HepG2 (cell line): Measurements from ENCODE around the gene ARPC1A. TPM values are rescaled to one million over a fixed set of nuclear protein-coding genes. Genes with fewer than 3 reads are reported as not detected.

Source experiments
- ATAC-seq: fragments of 200-7000 bp; cut with Tn5 transposase; 3 replicates; pipeline ENCODE4 v1.9.1; 2020; ENCODE audit warnings: mild to moderate bottlenecking, moderate library complexity
- BruUV-seq: library from RNA; stranded (reverse); fragments of 400-500 nt; replicated peaks from 2 replicates; lab custom pipeline; 2021; lab: Mats Ljungman, UMichigan
- CTCF ChIA-PET: fragments of 300-600 bp; formaldehyde crosslinking; extraction: SDS; loops from one replicate; lab custom pipeline; 2021; ENCODE audit warnings: low total read pairs, inconsistent platforms, low intra/inter-chr PET ratio; lab: Yijun Ruan, JAX
- POLR2A ChIA-PET: fragments of 350-600 bp; sonication (Branson Sonifier 250); formaldehyde crosslinking; loops from one replicate; lab custom pipeline; 2020; ENCODE audit warnings: antibody characterized with exemption, inconsistent platforms; lab: Yijun Ruan, JAX
- DNase-seq: peaks from one replicate; pipeline ENCODE4 v3.0.0-alpha.2; 2015; ENCODE audit warnings: low spot score
- FAIRE-seq: peaks from 3 replicates; lab custom pipeline; 2011; peaks lifted over from hg19 to GRCh38; lab: Jason Lieb, UNC
- H2AFZ ChIP-seq: one replicate; pipeline ENCODE4 v1.6.1; 2011; ENCODE audit warnings: low read length, inconsistent platforms
- H3K27ac ChIP-seq: fragments of 300-600 bp; 3 replicates; pipeline ENCODE4 v1.8.0; 2011; ENCODE audit warnings: mixed run types, mild to moderate bottlenecking, mixed read lengths, low read length, inconsistent platforms; ENCODE audit not compliant: insufficient read depth; ENCODE audit errors: extremely low read length
- H3K27me3 ChIP-seq, 2 experiments: fragments of 200-600 bp in 1 of 2; 2 replicates in 1 of 2; 3 replicates in 1 of 2; pipeline versions ENCODE4 v1.6.0 to v1.8.0; 2011; ENCODE audit warnings: low read length in 2 of 2, mild to moderate bottlenecking in 2 of 2, moderate library complexity in 2 of 2, inconsistent platforms in 1 of 2; ENCODE audit not compliant: insufficient read depth in 2 of 2, control insufficient read depth in 1 of 2
- H3K36me3 ChIP-seq, 2 experiments: fragments of 200-600 bp in 1 of 2; replicated peaks in 1 of 2; 2 replicates in 1 of 2; 3 replicates in 1 of 2; pipeline versions ENCODE4 v1.5.1 to v1.8.0; 2011; ENCODE audit warnings: low read length in 2 of 2, inconsistent platforms in 1 of 2; ENCODE audit not compliant: insufficient read depth in 2 of 2, control insufficient read depth in 1 of 2
- H3K4me1 ChIP-seq: 2 replicates; pipeline ENCODE4 v1.5.1; 2012; ENCODE audit warnings: low read length, inconsistent platforms; ENCODE audit not compliant: insufficient read depth
- H3K4me2 ChIP-seq: 2 replicates; pipeline ENCODE4 v1.6.0; 2011; ENCODE audit warnings: low read depth, low read length, inconsistent platforms
- H3K4me3 ChIP-seq, 3 experiments: fragments of 200-600 bp in 1 of 3; sonication (generic), shearing (Covaris generic) in 1 of 3; replicated peaks in 1 of 3; 2 replicates each; pipeline ENCODE4 v1.5.1; 2011 to 2016; ENCODE audit warnings: low read length in 3 of 3, inconsistent platforms in 2 of 3, low read depth in 2 of 3, mild to moderate bottlenecking in 2 of 3, control low read depth in 1 of 3, mixed read lengths in 1 of 3; ENCODE audit not compliant: insufficient read depth in 1 of 3
- H3K79me2 ChIP-seq: one replicate; pipeline ENCODE4 v1.6.1; 2011; ENCODE audit warnings: low read length, inconsistent platforms; ENCODE audit not compliant: insufficient read depth
- H3K9ac ChIP-seq: 2 replicates; pipeline ENCODE4 v1.6.0; 2011; ENCODE audit warnings: mild to moderate bottlenecking, low read depth, low read length, inconsistent platforms; ENCODE audit not compliant: insufficient read depth
- H3K9me3 ChIP-seq: 2 replicates; pipeline ENCODE4 v1.5.1; 2012; ENCODE audit warnings: mild to moderate bottlenecking, low read length
- H4K20me1 ChIP-seq: 2 replicates; pipeline ENCODE4 v1.6.0; 2011; ENCODE audit warnings: inconsistent platforms, mild to moderate bottlenecking, low read length, moderate library complexity; ENCODE audit not compliant: insufficient read depth
- EZH2 ChIP-seq: conservative IDR thresholded peaks from 2 replicates; pipeline ENCODE4 v1.6.1; 2012; ENCODE audit warnings: mild to moderate bottlenecking, low read depth, low read length, moderate library complexity
- FOXK1 ChIP-seq: sonication (generic); formaldehyde crosslinking; IDR thresholded peaks from 2 replicates; pipeline ENCODE4 v1.4.0; 2020; ENCODE audit warnings: low read depth, missing genetic modification reagents, borderline replicate concordance
- REPIN1 ChIP-seq: sonication (generic); formaldehyde crosslinking; IDR thresholded peaks from 2 replicates; pipeline ENCODE4 v1.8.0; 2022; ENCODE audit warnings: missing genetic modification reagents, low read depth, mild to moderate bottlenecking, borderline replicate concordance
- SAP130 ChIP-seq: IDR thresholded peaks from 2 replicates; pipeline ENCODE4 v1.6.1; 2016; ENCODE audit warnings: low read depth
- ZNF329 ChIP-seq: sonication (generic); formaldehyde crosslinking; IDR thresholded peaks from 2 replicates; pipeline ENCODE4 v1.9.0; 2021; ENCODE audit warnings: low read depth, mild to moderate bottlenecking, missing genetic modification reagents
- ZNF768 ChIP-seq: sonication (generic); formaldehyde crosslinking; IDR thresholded peaks from 2 replicates; pipeline ENCODE4 v1.4.0; 2020; ENCODE audit warnings: missing genetic modification reagents
- ZNF777 ChIP-seq: sonication (generic); formaldehyde crosslinking; IDR thresholded peaks from 2 replicates; pipeline ENCODE4 v1.4.0; 2020; ENCODE audit warnings: missing genetic modification reagents
- WGBS: methylation state at CpG from one replicate; pipeline ENCODE4 v1.1.6; 2017; ENCODE audit warnings: low lambda C conversion rate; 5-methylcytosine and 5-hydroxymethylcytosine counted together
- in situ Hi-C: cut with HindIII; loops from 2 replicates; pipeline ENCODE4 v1.10.0; 2017; ENCODE audit warnings: low pct_unique_long_range_greater_than_20kb; ENCODE audit not compliant: extremely low pct_ligation_motif_present
- intact Hi-C: fragments of 100-400 bp; cut with micrococcal nuclease; formaldehyde crosslinking; loops from one replicate; pipeline ENCODE4 v1.10.0; 2022; ENCODE audit not compliant: unreplicated experiment
- polyA plus RNA-seq, 8 experiments: library from polyadenylated mRNA; depleted of rRNA in 3 of 8; stranded (reverse) in 7 of 8; unstranded in 1 of 8; fragments of >200 nt; fragmentation: Illumina TruSeq in 4 of 8; extraction: Trizol in 4 of 8; gene quantifications; 2 replicates each; pipeline versions ENCODE4 v1.2.1 to v1.2.3, GENCODE V29; 2011 to 2016; ENCODE audit warnings: low read depth in 4 of 8, missing spikeins in 1 of 8, mixed read lengths in 1 of 8; ENCODE audit not compliant: insufficient read depth in 1 of 8
- total RNA-seq, 5 experiments: library from RNA; depleted of rRNA; stranded (reverse); fragments of >200 nt; fragmentation: Illumina TruSeq; extraction: Trizol; gene quantifications; 2 replicates each; pipeline ENCODE4 v1.2.3, GENCODE V29; 2016; ENCODE audit warnings: low read depth in 1 of 5
- TF ChIP-seq, protein P1 (sequence below), 2 experiments: fragments of 450-650 bp in 1 of 2; sonication (generic) in 1 of 2; formaldehyde crosslinking; IDR thresholded peaks; 2 replicates each; pipeline versions ENCODE4 v1.5.0 to v1.8.0; 2020 to 2022; ENCODE audit warnings: mild to moderate bottlenecking in 1 of 2, missing genetic modification reagents in 1 of 2
- TF ChIP-seq, protein P2 (sequence below): sonication (generic); formaldehyde crosslinking; IDR thresholded peaks from 2 replicates; pipeline ENCODE4 v1.4.0; 2020; ENCODE audit warnings: missing genetic modification reagents; ENCODE audit errors: not compliant biosample characterization
- TF ChIP-seq, protein P3 (sequence below): sonication (generic); formaldehyde crosslinking; conservative IDR thresholded peaks from 2 replicates; pipeline ENCODE4 v1.8.0; 2022; ENCODE audit warnings: mild to moderate bottlenecking, moderate library complexity, missing genetic modification reagents
- TF ChIP-seq, protein P4 (sequence below): sonication (generic); formaldehyde crosslinking; IDR thresholded peaks from 2 replicates; pipeline ENCODE4 v1.8.0; 2023; ENCODE audit warnings: mild to moderate bottlenecking, missing genetic modification reagents
- TF ChIP-seq, protein P5 (sequence below): sonication (generic); formaldehyde crosslinking; IDR thresholded peaks from 2 replicates; pipeline ENCODE4 v1.4.0; 2020; ENCODE audit warnings: mild to moderate bottlenecking, low read depth, missing genetic modification reagents

ARPC1A gene
- total and polyA plus RNA-seq, 2 of the 13 experiments (the other 11 are each of a cell fraction or from before 2014, with no cell fraction given): 44.3 to 88.5 TPM

DNA sequence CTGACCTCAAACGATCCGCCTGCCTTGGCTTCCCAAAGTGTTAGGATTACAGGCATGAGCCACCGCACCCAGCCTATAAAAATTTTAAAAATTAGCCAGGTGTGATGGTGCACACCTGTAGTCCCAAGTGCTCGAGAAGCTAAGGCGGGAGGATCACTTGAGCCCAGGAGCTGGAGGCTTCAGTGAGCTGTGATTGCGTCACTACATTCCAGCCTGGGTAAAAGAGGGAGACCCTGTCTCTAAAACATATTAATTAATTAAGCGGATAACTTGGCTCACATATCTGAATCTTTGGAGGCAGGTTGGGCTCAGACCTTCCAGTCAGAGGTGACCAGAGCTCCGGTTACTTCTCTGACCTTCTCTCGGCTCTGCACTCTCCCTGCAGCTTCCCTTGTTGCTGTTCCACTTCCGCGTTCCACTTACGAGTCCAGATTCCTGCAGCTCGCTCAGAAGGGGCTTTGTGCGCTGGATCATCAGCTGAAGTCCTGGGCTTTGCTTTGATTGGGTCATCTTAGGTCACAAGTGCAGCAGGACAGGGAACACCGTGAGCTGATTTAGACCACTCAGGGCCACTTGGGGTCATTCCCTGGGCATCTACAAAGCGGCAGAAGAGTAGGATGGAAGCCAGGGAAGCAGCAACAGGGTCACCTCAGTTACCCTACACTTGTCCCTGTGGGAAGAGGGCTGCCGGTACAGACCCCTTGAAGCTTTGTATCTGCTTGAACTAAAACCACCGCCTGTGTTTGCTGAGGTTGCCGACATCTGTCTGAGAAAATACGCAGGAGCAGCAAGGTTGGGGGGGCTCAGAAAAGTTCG is 46.8 kb downstream of the ARPC1A start:
- no peaks in the 10 kb centered on the region for H3K9me3 ChIP-seq
- peaks cover 8% of the 10 kb centered on the region for H3K79me2 ChIP-seq
- H3K36me3 ChIP-seq: no peaks in the 10 kb centered on the region
- no peak overlapping the region for H2AFZ ChIP-seq
- DNase-seq (peak; percentile 97), ATAC-seq (peak; percentile 79), FAIRE-seq (peak; percentile 96)
- no TSS peak for BruUV-seq
- ChIA-PET CTCF (no interaction called here), POLR2A (interaction anchor here (0.8 to 1.6 kb wide), 11 partner anchors 8 to 274 kb away, joined by 3 to 29 read pairs (median 4); partner anchors contain the start of genes ARPC1A, BUD31, CPSF4 and PDAP1)
- intact Hi-C loops: loop anchor here (5.0 kb wide), 1 partner anchor 35 kb away; the partner anchor contains the start of genes BUD31 and PDAP1
- 2% methylated on average over 17 of the region's 21 CpGs for WGBS
- H3K4me2 ChIP-seq: peak overlapping the region; percentile 96
- peak overlapping the region; percentile 75 for H3K27ac ChIP-seq
- in situ Hi-C loops: no loop called here
- peak overlapping the region; percentile 61 for H3K9ac ChIP-seq
- H4K20me1 ChIP-seq: 0 out of 2 replicates have a peak, but pooled peaks cover 2% of the 10 kb centered on the region
- H3K4me1 ChIP-seq: peaks cover 39% of the 10 kb centered on the region
- H3K27me3 ChIP-seq: no peaks in the 10 kb centered on the region
- peak overlapping the region; percentile 27 to 61 (median 29); a peak in 5 of 6 replicates for H3K4me3 ChIP-seq
- peak; percentile 99 for TF ChIP-seq SAP130 (CRISPR knock-in tag)
- TF ChIP-seq, protein P1, sequence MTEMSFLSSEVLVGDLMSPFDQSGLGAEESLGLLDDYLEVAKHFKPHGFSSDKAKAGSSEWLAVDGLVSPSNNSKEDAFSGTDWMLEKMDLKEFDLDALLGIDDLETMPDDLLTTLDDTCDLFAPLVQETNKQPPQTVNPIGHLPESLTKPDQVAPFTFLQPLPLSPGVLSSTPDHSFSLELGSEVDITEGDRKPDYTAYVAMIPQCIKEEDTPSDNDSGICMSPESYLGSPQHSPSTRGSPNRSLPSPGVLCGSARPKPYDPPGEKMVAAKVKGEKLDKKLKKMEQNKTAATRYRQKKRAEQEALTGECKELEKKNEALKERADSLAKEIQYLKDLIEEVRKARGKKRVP (CRISPR knock-in tag; IDR thresholded peaks at IDR 0.05): peak in 1 of 2 experiments; percentile 67; a peak in 2 of 4 replicates
- no peak; the same call in 1 of the 2 replicates for TF ChIP-seq REPIN1
- TF ChIP-seq, protein P2, sequence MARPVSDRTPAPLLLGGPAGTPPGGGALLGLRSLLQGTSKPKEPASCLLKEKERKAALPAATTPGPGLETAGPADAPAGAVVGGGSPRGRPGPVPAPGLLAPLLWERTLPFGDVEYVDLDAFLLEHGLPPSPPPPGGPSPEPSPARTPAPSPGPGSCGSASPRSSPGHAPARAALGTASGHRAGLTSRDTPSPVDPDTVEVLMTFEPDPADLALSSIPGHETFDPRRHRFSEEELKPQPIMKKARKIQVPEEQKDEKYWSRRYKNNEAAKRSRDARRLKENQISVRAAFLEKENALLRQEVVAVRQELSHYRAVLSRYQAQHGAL: no peak
- TF ChIP-seq, protein P3, sequence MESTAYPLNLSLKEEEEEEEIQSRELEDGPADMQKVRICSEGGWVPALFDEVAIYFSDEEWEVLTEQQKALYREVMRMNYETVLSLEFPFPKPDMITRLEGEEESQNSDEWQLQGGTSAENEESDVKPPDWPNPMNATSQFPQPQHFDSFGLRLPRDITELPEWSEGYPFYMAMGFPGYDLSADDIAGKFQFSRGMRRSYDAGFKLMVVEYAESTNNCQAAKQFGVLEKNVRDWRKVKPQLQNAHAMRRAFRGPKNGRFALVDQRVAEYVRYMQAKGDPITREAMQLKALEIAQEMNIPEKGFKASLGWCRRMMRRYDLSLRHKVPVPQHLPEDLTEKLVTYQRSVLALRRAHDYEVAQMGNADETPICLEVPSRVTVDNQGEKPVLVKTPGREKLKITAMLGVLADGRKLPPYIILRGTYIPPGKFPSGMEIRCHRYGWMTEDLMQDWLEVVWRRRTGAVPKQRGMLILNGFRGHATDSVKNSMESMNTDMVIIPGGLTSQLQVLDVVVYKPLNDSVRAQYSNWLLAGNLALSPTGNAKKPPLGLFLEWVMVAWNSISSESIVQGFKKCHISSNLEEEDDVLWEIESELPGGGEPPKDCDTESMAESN: 0 out of 2 replicates have a peak, but pooled peaks have one; percentile 47
- TF ChIP-seq ZNF329: no peak
- TF ChIP-seq, protein P4, sequence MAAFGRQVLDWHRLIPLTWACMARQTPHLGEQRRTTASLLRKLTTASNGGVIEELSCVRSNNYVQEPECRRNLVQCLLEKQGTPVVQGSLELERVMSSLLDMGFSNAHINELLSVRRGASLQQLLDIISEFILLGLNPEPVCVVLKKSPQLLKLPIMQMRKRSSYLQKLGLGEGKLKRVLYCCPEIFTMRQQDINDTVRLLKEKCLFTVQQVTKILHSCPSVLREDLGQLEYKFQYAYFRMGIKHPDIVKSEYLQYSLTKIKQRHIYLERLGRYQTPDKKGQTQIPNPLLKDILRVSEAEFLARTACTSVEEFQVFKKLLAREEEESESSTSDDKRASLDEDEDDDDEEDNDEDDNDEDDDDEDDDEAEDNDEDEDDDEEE: no peak
- TF ChIP-seq, protein P5, sequence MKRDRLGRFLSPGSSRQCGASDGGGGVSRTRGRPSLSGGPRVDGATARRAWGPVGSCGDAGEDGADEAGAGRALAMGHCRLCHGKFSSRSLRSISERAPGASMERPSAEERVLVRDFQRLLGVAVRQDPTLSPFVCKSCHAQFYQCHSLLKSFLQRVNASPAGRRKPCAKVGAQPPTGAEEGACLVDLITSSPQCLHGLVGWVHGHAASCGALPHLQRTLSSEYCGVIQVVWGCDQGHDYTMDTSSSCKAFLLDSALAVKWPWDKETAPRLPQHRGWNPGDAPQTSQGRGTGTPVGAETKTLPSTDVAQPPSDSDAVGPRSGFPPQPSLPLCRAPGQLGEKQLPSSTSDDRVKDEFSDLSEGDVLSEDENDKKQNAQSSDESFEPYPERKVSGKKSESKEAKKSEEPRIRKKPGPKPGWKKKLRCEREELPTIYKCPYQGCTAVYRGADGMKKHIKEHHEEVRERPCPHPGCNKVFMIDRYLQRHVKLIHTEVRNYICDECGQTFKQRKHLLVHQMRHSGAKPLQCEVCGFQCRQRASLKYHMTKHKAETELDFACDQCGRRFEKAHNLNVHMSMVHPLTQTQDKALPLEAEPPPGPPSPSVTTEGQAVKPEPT: no peak
- no peak for TF ChIP-seq ZNF777 (CRISPR knock-in tag)
- TF ChIP-seq ZNF768: no peak
- TF ChIP-seq EZH2: no peak
- TF ChIP-seq FOXK1 (CRISPR knock-in tag): peak; percentile 92
